GM18505 (cell line): Measurements from ENCODE around the gene RNPEPL1.
"Not testable (repeated sequence)": the region's sequence is repeated elsewhere in the genome, so short reads cannot be mapped to it uniquely, and the experiment has no call there.

ENCODE experiments used
- ATAC-seq: cut with Tn5 transposase; IDR thresholded peaks from one replicate; pipeline ENCODE4 v1.9.1; 2021; ENCODE audit not compliant: unreplicated experiment
- POLR2A ChIP-seq: IDR thresholded peaks from 4 replicates; pipeline ENCODE4 v1.6.1; 2011; ENCODE audit warnings: borderline replicate concordance; ENCODE audit not compliant: insufficient read depth, insufficient read length; ENCODE audit errors: extremely low read depth

The RNPEPL1 gene, protein sequence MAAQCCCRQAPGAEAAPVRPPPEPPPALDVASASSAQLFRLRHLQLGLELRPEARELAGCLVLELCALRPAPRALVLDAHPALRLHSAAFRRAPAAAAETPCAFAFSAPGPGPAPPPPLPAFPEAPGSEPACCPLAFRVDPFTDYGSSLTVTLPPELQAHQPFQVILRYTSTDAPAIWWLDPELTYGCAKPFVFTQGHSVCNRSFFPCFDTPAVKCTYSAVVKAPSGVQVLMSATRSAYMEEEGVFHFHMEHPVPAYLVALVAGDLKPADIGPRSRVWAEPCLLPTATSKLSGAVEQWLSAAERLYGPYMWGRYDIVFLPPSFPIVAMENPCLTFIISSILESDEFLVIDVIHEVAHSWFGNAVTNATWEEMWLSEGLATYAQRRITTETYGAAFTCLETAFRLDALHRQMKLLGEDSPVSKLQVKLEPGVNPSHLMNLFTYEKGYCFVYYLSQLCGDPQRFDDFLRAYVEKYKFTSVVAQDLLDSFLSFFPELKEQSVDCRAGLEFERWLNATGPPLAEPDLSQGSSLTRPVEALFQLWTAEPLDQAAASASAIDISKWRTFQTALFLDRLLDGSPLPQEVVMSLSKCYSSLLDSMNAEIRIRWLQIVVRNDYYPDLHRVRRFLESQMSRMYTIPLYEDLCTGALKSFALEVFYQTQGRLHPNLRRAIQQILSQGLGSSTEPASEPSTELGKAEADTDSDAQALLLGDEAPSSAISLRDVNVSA

DNA sequence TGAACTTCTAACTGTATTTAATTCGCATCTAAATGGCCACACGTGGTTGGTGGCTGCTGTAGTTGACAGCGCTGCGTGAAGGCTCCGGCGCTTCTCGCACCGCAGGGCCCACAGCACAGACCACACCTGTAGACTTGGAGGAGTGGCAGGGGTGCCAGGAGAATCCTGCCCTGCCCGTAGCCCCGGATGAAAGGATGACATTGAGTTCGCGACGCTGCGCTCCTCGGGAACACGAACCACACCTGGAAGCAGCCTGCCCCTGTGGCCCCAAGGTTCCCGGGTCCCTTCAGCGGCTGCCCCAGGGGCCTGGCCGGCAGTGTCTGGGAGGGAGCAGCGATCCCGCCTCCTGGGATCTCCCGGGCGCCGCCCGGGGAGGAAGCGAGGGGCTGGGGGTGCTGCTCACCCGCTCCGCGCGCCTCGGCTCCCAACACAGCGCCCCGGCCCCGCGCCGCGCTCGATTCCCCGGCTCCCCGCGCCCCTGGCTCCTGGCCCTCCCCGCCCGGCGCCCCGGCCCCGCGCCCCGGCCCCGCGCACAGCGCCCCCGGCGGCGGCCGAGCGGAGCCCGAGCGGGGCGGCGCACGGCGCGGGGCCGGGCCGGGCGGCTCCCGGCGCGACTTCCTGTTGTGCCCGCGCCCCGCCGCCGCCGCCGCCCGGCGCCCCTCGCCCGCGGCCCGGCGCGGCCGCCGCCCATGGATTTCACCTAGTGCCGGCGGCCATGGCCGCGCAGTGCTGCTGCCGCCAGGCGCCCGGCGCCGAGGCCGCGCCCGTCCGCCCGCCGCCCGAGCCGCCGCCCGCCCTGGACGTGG is at the start of gene RNPEPL1:
TSS of gene RNPEPL1 (plus strand) at position 613 of the 806 bp plus-strand sequence. CDS start at position 716, 103 bp downstream.
- peak; percentile 42 for TF ChIP-seq POLR2A
- ATAC-seq = peak; percentile 31

DNA sequence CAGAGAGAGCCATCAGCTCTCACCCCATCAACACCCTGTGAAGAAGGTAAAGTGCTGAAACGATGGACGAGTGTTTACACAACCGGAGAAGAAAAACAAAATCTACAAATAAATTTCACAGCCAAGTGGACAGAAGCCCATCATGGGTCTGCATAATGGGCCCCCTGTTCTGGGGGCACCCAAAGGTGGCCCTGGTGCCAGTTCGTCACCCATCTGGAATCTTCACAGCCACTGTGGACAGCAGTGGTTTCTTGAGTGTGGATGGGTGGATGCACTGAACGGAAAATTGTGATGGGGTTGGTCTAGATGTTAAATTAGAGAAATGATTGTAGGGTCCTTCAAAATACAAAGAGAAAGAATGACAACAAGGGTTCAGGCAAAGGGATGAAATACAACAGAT is 49.3 kb upstream of the RNPEPL1 start:
- no peak for TF ChIP-seq POLR2A
- no peak for ATAC-seq

DNA sequence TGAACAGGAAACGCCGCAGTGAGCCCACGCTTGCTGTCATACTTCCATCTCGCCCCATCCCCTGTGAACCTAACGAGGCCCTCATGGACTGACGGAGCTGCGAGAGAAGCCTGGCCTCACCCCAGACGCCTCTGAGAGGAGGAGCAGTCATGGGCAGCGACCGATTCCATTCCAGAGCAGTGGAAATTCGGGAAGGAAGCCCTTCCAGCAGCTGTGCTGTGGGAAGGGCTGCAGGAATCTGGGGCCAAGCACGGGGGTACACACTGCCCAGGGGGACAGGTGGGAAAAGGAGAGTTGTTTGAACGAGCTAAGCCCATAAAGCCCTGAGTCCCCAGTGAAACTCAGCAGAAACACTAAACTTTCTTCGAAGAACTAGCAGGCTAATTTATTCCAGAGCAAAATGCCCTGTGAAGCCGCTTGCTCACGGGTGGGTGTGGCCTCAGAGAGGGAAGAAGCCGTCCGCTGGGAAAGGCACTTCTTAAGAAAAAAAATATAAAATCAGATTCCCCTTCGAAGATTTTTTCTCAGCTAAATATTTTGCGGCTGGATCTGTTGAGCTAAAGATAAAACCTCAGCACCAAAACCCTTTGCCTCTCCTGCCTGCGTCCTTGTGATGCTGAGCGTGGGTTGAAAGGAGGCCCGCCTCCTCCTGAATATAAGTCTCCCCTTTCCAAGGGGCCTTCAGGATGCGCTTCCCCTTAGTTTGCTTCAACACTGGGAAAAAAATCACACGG is 48.7 kb upstream of the RNPEPL1 start:
- ATAC-seq = no peak
- no peak for TF ChIP-seq POLR2A

GRCh38 chr2:240520130-240520973 is 47.9 kb upstream of the RNPEPL1 start:
- no peak for TF ChIP-seq POLR2A
- no peak for ATAC-seq

- TF ChIP-seq POLR2A = no peak
- no peak for ATAC-seq
These were observed 47.3 kb upstream of the RNPEPL1 start for GRCh38 chr2:240520974-240521350.

GRCh38 chr2:240521885-240522284 is 46.4 kb upstream of the RNPEPL1 start:
- ATAC-seq = not testable (repeated sequence)

GRCh38 chr2:240522406-240522805 is 45.9 kb upstream of the RNPEPL1 start:
- TF ChIP-seq POLR2A = no peak
- no peak for ATAC-seq

GRCh38 chr2:240523451-240524281 is 44.6 kb upstream of the RNPEPL1 start:
- ATAC-seq = no peak
- TF ChIP-seq POLR2A = no peak

DNA sequence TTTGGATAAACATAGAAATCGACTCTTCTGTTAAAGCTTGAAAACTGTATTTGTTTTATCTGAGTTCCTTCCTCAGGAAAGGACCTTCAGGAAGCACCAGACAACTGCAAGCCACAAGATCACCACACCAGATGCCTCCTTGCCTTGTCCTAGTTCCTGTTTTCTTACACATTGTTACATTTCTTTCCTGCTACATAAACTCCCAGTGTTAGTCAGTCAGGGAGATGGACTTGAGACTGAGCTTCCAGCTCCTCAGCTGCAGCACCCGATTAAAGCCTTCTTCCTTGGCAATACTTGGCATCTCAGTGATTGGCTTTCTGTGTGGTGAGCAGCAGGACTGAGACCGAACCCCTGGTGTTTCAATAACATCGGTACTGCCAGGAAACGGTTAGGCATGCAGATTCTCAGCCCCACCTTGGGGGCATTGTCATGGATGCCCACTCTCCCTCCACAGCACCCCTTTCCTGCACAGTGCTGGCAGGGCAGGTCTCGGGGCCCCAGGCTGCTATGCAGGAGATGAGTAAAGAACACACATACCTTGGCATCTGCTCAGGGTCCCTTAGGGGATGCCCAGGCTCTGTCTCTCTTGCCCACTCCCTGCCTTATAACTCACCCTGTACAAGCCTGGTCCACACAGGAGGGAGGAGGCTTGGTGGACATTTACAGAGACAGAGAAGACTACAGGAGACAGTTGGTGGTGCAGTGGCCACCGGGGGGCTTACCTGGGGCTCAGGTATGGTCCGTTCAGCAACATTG is 43.1 kb upstream of the RNPEPL1 start:
- no peak for TF ChIP-seq POLR2A
- no peak for ATAC-seq

GRCh38 chr2:240525802-240526201 is 42.5 kb upstream of the RNPEPL1 start:
- no peak for ATAC-seq
- TF ChIP-seq POLR2A = no peak

GRCh38 chr2:240526521-240526920 is 41.8 kb upstream of the RNPEPL1 start:
- no peak for ATAC-seq
- TF ChIP-seq POLR2A = no peak
